Medulla oblongata (tissue), 1 donor: ENCODE results near the gene SLC25A20.
"Not testable (repeated sequence)": the region's sequence is repeated elsewhere in the genome, so short reads cannot be mapped to it uniquely, and the experiment has no call there.

Source experiments
- DNase-seq: peaks from one replicate; pipeline ENCODE4 v3.0.0-alpha.2; 2015; ENCODE audit errors: extremely low spot score

The SLC25A20 gene, protein sequence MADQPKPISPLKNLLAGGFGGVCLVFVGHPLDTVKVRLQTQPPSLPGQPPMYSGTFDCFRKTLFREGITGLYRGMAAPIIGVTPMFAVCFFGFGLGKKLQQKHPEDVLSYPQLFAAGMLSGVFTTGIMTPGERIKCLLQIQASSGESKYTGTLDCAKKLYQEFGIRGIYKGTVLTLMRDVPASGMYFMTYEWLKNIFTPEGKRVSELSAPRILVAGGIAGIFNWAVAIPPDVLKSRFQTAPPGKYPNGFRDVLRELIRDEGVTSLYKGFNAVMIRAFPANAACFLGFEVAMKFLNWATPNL

DNA sequence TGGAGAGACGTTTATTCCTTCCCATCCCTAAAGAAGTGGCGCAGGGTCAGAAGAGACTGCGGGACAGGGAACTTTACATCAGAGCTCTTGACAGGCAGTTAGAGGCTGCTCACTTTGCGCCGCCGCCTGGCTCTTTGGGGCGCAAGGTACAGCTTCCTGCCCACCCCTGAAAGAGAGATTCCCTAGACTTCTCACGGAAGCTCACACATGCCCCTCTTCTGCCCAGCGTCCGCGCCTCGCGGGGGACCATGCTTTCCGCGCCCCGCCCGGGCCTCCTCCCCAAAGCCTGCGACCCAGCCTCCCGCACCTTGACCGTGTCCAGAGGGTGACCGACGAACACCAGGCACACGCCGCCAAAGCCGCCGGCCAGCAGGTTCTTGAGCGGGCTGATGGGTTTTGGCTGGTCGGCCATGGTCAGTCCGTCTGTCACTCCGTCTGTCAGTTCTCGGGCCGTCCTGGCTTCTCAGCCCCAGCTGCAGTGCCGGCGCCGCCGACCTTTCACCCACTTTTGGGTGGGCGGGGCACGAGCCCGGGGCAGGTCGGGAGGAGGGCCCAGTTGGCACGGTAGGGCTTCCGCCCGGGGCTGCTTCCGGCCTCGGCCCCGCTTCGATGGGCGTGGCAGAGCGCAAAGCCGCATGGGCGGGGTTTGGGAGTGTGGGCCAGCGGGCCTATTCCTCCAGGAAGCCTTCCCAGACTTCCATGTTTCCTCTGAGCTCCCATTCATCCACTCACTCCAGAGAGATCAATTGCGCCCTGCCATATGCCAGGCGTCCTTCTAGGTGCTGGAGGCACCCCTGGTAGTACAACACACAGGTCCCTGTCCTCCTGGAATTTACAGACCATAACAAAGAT, at the start of gene SLC25A20:
TSS of gene SLC25A20 (minus strand) at position 500 of the 852 bp plus-strand sequence. CDS start at position 412, 88 bp downstream.
- DNase-seq, result peak; percentile 74

DNA sequence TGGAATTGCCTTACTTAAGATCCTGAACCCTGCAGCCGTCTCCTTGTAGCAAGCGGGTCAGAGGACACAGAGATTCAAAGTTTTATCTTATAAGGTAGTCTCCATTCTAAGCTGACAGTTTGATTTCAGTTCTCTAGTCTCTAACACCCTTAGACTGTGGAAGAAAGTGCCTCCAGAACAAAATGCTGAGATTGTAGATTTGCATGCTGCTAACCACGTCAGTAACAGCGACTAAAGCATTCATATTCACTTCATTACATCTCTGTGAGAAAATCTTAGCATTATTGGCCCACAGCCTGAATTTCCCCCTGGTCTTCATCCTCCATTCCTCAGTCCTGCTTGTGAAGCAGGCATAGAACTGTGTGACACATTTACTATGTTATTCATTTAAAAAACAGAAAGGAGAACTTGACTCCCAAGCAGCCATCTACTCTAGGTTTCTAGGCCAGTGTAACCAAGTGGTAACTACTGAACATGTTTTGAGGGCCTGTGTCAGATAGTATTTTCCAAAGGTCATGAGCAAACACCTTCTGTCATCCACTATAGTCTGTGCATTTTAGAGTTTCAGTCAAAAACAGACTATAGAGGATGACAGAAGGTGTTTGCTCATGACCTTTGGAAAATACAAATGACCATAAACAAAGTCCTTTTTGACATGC, 47.3 kb upstream of the SLC25A20 start:
- DNase-seq, result no peak

DNA sequence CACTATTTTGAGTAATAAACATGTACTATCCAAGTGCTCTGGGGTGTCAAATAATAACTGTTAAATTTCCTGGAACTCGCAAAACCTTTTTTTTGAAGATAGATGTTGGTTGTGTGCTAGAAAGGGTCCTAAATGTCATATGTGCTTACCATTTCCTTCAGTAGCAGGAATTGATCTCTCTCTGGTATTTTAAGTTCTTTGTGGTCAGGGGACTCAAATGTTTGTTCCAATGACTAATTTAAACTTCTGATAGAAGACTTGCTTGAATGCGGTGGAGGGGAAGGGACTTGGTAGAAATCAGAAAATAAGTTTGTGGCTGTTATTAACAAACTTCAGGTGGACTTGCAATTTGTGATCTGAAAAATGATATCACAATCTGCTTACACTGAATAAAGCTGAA, 46.8 kb upstream of the SLC25A20 start:
- no peak for DNase-seq

DNA sequence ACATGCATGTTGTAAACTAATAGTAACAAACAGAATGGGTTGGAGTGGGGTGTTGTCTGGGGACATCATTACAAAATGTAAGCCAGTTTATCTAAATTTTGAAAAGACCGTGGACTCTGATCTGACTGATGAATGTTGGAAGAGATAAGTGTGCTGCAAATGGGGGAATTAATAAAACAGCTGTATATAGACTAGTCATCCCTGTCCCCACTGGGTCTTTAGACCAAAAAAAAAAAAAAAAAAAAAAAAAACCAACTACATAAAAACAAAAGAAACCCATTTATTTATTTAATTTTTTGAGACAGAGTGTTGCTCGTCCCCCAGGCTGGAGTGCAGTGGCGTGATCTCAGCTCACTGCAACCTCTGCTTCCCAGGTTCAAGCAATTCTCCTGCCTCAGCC, 40.0 kb upstream of the SLC25A20 start:
- DNase-seq, result no peak

DNA sequence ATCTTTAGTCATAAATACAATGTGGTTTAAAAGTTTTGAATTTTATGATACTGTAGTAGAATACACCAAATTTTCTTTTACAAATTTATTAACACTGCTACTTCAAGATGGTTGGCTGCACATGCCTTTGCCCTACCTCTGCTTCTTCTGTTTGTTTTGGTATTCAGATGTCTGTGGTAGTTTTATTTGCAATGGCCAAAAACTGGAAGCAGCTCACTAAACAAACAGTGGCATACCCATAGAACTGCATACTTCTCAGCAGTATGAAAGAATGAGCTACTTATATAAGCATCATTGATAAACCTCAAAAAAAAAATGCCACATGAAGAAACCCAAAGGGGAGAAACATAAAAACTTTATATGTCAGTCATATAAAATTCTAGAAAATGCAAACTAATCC, 39.5 kb upstream of the SLC25A20 start:
- DNase-seq, result no peak

DNA sequence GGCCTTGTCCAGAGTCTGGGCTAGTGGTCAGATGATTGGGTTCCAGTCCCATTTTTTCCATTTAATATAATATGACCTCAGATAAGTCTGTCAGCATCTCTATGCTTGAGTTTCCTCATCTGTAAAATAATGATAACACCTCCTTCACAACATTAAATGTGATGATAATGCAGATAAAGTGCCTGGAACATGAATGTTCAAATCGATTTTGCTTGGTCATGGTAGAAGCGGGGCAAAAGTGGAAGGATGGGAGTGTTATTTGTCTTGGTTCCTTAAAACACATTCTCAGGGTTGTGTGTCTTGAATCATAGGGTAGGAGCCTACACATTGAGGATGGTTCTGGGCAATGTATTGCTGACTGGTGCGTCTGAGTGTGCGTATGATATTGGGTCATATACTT, 36.8 kb upstream of the SLC25A20 start:
- DNase-seq, result no peak

DNA sequence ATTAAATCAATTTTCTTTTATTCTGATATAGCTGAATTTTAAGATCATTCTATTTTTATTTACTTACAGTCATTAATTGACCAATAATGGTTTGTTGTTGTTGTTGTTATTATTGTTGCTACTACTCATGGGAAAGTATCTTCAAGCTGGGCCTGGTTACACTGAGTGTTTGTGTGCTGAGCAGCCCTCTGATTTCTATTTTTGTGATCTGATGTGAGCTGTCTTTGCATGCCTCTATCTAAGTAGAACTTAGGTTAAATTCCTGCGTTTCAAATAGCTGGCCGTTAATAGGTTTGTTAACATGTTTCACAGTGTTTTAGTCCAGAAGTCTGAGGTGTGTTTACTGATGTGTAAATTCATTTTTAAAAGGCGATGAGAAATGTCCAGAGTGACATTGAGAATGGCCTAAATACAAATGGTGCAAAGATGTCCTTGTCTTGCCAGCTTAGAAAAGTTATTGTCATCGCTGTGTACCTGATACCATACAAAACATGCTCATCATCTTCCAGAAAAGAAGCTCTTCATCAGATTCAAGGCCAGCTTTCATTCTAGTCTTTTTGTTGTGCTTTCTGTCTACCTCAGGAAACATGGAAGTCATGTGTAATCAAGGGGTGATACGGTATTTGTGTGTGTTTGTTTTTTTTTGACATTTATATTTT, 35.8 kb upstream of the SLC25A20 start:
- DNase-seq, result no peak

DNA sequence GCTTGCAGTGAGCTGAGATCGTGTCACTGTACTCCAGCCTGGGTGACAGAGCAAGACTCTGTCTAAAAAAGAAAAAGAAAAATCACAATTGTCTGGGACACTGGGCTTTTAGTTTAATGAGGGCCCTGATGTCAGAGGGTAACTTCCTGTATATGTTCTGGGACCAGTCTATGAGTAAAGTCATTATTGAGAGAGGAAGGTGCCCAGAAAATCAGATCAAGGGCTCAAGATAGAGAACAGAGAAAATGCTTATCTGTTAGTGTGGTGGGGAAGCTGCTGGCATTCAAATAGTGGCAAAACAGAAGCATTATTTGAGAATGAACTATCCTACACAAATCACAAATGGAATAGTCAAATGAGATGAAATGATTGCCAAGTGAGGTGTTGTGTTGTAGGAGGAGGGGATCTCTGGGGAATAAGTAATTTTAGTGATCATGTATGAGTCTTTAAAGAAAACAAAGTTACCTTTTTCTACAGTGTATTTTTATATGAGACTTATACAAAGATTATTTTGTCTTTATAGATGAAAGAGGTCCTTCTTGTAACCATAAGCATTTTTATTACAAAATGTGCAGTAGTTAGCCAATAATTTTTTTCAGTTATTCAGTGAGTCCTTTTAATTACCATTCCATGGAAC, 33.4 kb upstream of the SLC25A20 start:
- no peak for DNase-seq

DNA sequence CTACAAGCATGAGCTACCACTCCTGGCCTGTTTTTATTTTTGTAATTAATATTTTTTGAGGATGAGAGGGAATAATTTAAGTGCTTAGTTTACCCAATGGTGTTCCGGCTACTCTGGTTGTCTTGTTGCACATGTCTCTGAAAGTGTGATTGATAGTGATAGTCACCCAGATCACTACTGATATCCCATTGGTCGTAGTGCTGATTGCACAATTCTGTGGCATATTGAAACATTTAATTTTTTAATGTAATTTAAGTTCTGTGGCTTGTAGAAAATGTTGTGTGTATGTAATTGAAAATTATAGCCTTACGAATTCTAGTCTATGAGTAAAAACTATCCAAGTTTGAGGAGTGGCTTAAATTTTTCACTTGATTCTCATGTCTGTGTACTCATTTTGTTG, 31.9 kb upstream of the SLC25A20 start:
- no peak for DNase-seq

DNA sequence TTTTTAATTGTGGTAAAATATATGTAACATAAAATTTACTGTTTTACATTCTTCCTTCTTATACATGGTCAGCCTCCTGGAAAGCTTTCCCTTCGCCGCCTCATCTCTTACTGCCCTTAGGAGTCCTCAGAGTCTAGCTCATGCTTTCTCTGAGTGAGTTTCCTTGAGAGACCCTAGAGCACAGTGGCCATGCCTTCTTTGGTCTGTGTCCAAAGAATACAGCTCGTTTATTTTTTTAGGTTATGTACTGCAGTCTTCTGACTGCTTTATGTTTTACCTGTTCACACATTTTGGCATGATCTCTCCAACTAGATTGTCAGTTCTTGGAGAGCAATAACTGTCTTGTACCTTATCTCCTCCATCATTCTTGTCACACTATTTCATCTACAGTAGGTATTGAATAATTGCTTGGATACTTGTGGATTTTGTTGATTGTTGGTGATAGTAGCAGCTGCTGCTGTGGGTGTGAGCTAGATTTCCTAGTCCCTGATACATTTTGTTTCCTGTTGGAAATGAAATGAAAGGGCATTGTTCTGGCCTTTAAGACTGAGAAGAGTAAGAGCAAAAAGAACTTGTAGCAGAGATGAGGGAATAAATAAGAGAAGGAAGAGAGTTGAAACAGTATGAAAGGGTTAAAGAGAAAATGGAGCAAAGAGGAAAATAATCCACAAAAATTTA, 30.8 kb upstream of the SLC25A20 start:
- DNase-seq, result no peak

DNA sequence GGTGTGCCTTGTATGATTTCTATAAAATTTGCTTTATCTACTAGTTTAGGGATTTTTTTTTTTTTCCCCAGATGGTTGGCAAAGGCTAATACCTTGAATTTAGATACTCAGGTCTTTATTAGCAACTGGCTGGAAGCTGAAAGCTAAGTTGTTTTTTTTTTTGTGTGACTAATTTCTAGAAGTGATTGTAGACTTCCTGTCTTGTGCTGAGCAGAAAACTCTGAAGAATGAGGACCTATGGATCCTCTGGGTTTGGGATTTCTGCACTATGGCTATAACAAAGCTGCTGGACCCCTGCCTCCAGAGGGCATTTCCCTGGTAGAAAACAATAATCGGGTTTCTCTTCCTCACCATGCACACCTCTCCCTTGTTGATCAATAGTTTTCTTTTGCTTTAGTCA, 30.0 kb upstream of the SLC25A20 start:
- DNase-seq, result no peak

DNA sequence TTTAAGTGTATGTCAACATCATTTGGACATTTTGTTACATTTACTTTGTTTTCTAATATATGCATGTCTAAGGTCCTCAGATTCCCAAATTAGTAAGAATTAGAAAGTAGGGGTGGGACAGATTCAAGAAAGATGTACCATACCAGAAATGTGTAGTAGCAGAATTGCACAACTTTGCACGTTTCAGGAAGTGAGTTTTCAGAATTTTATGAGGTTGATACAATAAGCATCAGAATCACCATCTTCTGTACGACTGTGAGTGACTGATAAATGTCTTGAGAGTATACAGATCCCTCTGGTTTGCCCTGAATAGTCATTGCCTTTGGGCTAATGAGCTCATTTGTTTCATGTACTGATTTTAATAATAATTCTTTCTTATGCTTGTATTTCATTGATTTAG, 29.2 kb upstream of the SLC25A20 start:
- no peak for DNase-seq

DNA sequence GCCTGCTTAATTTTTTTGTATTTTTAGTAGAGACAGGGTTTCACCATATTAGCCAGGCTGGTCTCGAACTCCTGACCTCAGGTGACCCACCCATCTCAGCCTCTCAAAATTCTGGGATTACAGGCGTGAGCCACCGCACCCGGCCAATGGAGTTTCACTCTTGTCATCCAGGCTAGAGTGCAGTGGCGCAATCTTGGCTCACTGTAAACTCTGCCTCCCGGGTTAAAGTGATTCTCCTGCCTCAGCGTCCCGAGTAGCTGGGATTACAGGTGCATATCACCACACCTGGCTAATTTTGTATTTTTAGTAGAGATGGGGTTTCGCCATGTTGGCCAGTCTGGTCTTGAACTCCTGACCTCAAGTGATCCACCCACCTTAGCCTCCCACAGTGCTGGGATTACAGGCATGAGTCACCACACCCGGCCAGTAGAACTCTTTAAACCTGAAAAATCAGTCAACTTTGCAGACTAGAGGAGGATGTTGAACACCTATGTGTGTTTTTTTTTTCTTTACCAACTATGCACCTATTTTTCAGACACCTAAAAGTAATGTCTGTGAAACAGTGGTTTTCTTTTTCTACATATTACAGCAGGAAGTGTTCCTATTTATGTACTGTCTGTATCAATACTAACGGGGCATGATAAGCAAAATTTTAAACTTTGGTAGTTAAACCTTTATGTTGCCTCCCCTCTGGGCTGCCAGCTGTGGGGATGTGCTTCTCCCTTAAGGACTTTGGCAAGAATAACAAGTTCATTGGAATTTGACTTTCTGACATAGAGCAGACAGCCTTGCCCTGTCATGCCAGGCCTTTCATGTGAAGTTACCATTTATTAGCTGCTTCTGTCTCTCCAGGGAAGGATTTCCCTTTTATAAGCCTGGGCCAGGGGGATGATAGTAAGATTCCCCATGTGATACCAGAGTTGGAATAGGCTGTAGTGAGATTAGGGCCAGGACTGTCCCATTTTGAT, 28.0 kb upstream of the SLC25A20 start:
- no peak for DNase-seq

DNA sequence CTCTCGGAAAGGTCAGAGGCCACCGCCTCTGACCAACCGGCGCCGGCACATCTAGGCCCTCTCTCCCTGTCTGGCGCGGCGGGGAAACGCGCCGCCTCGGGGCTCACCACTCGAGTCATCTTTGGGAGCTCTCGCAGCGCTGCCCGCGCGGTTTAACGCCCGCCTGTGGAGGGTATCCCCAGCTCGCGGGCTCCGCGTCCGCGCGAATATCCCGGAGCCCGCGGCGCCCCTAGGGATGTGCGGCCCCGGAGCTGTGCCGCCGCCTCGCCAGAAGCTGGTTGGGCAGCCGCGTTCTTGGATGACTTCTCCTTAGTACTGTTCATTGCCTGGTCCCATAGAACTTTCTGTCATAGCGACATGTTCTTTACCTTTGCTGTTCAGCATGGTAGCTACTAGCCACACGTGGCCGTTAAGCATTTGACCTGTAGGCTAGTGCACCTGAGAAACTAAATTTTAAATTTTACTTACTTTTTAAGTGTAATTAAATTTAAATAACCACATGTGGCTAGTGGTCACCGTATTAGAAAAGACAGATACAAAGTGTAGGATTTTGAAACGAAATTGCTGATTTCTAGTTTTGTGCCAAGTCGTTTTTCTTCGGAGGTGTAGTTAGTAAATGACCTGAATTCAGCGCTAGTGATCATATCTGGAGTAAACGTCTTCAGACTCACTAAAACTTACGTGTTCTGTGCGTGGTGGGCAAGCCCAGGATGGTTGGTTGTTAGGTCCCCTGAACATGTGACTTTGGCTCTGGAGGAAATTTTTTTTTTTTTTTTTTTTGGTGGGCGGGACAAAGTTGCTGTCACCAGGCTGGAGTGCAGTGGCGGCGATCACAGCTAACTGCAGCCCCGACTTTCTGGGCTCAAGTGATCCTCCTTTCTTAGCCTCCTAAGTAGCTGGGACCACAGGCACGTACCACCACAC, 20.8 kb upstream of the SLC25A20 start:
- peak; percentile 19 for DNase-seq

DNA sequence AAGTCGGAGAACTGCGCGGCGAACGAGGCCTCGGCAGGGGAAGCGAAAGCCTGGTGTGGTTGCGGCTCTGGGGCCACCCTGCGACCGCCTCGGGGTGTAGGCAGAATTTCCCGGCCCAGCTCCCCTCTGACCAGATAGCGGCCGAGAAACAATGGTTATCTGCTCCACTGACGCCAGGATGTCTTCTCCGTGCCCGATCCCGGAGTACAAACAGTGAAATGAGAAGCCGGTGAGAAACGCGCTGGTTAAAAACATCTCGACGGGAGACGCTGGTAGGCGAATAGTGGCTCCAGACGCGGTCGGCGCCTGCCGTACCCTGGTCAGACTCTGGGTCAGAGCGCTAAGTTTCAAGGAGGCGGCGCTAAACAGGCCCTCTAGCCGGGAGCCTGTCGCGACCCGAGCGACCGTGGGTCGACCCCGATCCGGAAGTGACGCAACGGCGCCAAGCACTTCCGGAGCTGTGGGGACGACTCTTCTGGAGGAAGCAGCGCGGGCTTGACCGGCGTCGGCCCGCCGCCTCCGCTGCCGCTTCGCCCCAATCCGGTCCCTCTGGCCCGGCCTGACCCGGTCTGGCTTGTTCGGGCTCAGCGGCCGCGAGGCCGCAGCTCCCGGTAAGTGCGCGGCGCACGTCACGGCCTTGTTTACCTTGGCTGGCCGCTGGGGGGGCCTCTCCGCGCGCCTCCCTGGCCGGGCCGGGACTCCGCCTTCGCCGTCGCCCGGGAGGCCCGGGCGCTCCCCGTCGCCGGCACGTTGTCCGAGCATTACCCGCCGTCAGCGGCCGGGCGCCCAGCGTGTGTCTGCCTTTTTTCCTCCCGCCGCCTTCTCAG, 19.9 kb upstream of the SLC25A20 start, which contains the start of gene ARIH2:
TSS of gene ARIH2 (plus strand) at position 455 of the 827 bp plus-strand sequence. CDS start 8,717 bp downstream, outside the sequence.
- DNase-seq, result peak; percentile 96

DNA sequence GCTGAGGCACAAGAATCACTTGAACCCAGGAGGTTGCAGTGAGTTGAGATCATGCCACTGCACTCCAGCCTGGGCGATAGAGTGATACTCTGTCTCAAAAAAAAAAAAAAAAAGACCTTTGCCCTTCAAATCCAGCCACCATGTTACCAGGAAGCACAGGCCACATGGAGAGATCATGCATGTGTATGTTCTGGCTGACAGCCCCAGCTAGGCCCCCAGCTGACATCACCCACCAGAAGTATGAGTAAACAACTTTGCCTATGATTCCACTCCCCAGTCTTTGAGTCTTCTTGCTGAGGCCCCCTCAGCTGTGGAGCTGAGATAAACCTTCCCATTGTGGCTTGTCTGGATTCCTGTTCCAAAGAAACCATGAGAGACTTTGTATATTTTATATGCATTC, 16.6 kb upstream of the SLC25A20 start:
- no peak for DNase-seq

DNA sequence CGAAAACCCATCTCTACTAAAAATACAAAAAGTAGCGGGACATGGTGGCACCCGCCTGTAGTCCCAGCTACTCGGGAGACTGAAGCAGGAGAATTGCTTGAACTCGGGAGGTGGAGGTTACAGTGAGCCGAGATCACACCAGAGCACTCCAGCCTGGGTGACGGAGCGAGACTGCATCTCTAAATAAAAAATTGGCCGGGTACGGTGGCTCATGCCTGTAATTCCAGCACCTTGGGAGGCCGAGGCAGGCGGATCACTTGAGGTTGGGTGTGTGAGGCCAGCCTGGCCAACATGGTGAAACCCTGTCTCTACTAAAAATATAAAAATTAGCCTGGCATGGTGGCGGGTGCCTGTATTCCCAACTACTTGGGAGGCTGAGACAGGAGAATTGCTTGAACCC, 8.3 kb upstream of the SLC25A20 start:
- not testable (repeated sequence) for DNase-seq

DNA sequence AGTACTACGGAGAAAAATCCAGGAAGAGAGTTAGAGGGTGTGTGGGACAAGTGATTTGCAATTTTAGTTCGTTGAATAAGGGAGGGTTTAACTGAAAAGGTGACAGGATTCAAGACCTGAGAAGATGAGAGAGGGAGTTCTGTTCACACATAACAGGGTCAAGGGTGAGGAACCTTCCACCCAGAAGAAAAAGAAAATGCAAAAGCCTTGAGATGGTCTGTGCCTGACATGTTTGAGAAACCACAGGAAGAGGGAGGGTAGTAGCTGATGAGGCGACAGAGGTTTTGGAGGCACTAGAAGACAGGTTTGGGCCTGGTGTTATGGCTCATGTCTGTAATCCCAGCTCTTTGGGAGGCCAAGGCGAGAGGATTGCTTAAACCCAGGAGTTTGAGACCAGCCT, 591 bp upstream of the SLC25A20 start:
- DNase-seq, result no peak
